ENCODE data around the gene SH3PXD2B.
"Not testable (repeated sequence)": the region's sequence is repeated elsewhere in the genome, so short reads cannot be mapped to it uniquely, and the experiment has no call there.

SH3PXD2B gene

GRCh38 chr5:172358345-172358744, 96.0 kb downstream of the SH3PXD2B start:
- no peak for DNase-seq

- DNase-seq = no peak
Measured at GRCh38 chr5:172356527-172356926, 97.8 kb downstream of the SH3PXD2B start.

- DNase-seq = no peak
Measured at GRCh38 chr5:172356047-172356446, 98.3 kb downstream of the SH3PXD2B start.

GRCh38 chr5:172353846-172354245, 100.5 kb downstream of the SH3PXD2B start:
- DNase-seq = no peak

- DNase-seq = no peak
Measured at GRCh38 chr5:172353271-172353812, 101.0 kb downstream of the SH3PXD2B start.

- not testable (repeated sequence) for DNase-seq
Measured at GRCh38 chr5:172352526-172352925, 101.8 kb downstream of the SH3PXD2B start.

GRCh38 chr5:172351240-172351778, 103.0 kb downstream of the SH3PXD2B start:
- no peak for DNase-seq

- no peak for DNase-seq
Measured at GRCh38 chr5:172350212-172351181, 103.8 kb downstream of the SH3PXD2B start.

GRCh38 chr5:172348733-172349132, 105.6 kb downstream of the SH3PXD2B start:
- DNase-seq = not testable (repeated sequence)

GRCh38 chr5:172348084-172348483, 106.2 kb downstream of the SH3PXD2B start:
- DNase-seq = no peak

- DNase-seq = no peak
Measured at GRCh38 chr5:172347496-172348052, 106.8 kb downstream of the SH3PXD2B start.

- no peak for DNase-seq
Measured at GRCh38 chr5:172345881-172346280, 108.4 kb downstream of the SH3PXD2B start.

- DNase-seq = no peak
Measured at GRCh38 chr5:172344855-172345409, 109.4 kb downstream of the SH3PXD2B start.

- no peak for DNase-seq
Measured at GRCh38 chr5:172343741-172344140, 110.6 kb downstream of the SH3PXD2B start.

- DNase-seq = no peak
Measured at GRCh38 chr5:172342918-172343317, 111.4 kb downstream of the SH3PXD2B start.

- DNase-seq = no peak
Measured at GRCh38 chr5:172339264-172340180, 114.8 kb downstream of the SH3PXD2B start.

- DNase-seq = no peak
Measured at GRCh38 chr5:172336676-172337285, 117.5 kb downstream of the SH3PXD2B start.

GRCh38 chr5:172336264-172336663, 118.1 kb downstream of the SH3PXD2B start:
- no peak for DNase-seq

- DNase-seq = no peak
Measured at GRCh38 chr5:172335721-172336120, 118.6 kb downstream of the SH3PXD2B start.

GRCh38 chr5:172334641-172335040, 119.7 kb downstream of the SH3PXD2B start:
- DNase-seq = no peak

- no peak for DNase-seq
Measured at GRCh38 chr5:172334196-172334595, 120.1 kb downstream of the SH3PXD2B start.

- DNase-seq = not testable (repeated sequence)
Measured at GRCh38 chr5:172326901-172327300, 127.4 kb downstream of the SH3PXD2B start.

All from activated CD8-positive, alpha-beta memory T cell treated with anti-CD3 and anti-CD28 coated beads for 24 hours (primary cell).